T-helper 2 cell treated with Interferon-gamma antibody and Interleukin-4, amounts not matched to agents 5 μg/mL and 100 μg/mL, for 36 hours (primary cell): ENCODE results near the gene VKORC1L1.
A peak's percentile ranks its signal among the peaks of the same experiment; 100 is the strongest.

Experiments used
- DNase-seq: peaks from one replicate; pipeline ENCODE4 v3.0.0; 2021; ENCODE audit warnings: low spot score
- H3K27ac Mint-ChIP-seq: one replicate; pipeline ENCODE4 v1.8.0; 2021; ENCODE audit warnings: mild to moderate bottlenecking, mixed read lengths
- H3K27me3 Mint-ChIP-seq: one replicate; pipeline ENCODE4 v1.8.0; 2021; ENCODE audit warnings: low read depth, mixed read lengths
- H3K36me3 Mint-ChIP-seq: one replicate; pipeline ENCODE4 v1.8.0; 2021; ENCODE audit warnings: low read depth, mixed read lengths
- H3K4me1 Mint-ChIP-seq: one replicate; pipeline ENCODE4 v1.8.0; 2021; ENCODE audit warnings: low read depth, mixed read lengths
- H3K4me3 Mint-ChIP-seq: one replicate; pipeline ENCODE4 v1.8.0; 2022; ENCODE audit warnings: mild to moderate bottlenecking, moderate library complexity, mixed read lengths
- H3K9me3 Mint-ChIP-seq: one replicate; pipeline ENCODE4 v1.8.0; 2021; ENCODE audit warnings: mixed read lengths

The VKORC1L1 gene

DNA sequence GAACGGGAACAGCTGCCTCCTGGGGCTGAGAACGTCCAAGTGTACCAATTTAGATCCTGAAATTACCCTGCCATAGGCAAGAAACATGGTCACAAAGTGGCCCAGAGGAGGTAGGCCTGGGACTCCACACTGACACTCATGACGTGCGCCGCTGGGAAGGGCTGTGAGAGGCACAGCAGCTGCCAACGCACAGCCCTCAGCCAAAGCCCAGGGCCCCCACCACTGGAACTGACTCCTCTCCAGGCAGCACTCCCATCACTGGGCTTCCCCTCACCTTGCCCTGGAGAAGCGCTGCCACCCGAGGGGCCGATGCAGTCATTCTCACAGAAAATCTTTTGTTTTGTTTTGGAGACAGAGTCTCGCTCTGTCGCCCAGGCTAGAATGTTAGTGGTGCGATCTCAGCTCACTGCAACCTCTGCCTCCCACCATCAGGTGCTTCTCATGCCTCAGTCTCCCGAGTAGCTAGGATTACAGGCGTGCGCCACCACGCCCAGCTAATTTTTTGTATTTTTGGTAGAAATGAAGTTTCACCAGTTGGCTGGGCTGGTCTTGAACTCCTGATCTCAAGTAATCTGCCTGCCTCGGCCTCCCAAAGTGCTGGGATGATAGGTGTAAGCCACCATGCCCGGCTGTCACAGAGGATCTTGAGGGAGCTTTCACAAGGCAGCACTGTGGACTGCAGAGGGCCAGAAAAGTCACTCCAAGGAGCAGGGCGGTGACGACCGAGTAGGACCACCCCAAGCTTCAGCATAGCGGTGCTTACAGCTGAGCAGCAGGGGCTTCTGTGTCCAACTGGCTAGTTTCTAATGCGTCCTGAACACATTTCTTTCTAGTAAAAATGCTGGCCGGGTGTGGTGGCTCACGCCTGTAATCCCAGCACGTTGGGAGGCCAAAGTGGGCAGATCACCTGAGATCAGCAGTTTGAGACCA is 95.6 kb downstream of the VKORC1L1 start:
- Mint-ChIP-seq H3K36me3 (peaks cover 55% of the 10 kb centered on the region), H3K27me3 (no peaks in the 10 kb centered on the region), H3K27ac (no peak overlapping the region), H3K4me3 (no peak overlapping the region), H3K4me1 (peaks cover 1% of the 10 kb centered on the region), H3K9me3 (no peaks in the 10 kb centered on the region)
- DNase-seq: no peak

DNA sequence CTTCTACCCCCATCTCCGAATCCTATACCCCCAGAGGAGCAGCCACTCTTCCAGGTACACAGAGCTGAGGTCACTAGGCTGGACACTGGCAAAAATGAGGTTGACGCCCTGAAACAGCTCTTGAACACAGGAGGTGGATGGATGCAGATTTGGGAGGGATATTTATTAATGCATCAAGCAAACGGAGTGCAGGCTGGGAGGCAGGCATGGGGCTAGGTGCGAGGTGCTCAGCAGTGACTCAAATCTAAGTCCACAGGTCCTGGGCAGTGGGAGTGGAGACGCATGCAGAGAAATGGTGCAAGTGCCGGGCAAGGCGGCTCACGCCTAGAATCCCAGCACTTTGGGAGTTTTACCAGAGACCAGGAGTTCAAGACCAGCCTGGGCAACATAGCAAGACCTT is 98.1 kb downstream of the VKORC1L1 start:
- no peak for DNase-seq

GRCh38 chr7:65972976-65973375 is 100.1 kb downstream of the VKORC1L1 start:
- Mint-ChIP-seq H3K9me3 (no peaks in the 10 kb centered on the region), H3K36me3 (peaks cover 44% of the 10 kb centered on the region), H3K4me1 (peaks cover 1% of the 10 kb centered on the region), H3K27ac (no peak overlapping the region), H3K4me3 (no peak overlapping the region), H3K27me3 (no peaks in the 10 kb centered on the region)
- DNase-seq: no peak

More for the DNA sequence above, 98.1 kb downstream of the VKORC1L1 start:
- no peak overlapping the region for H3K27ac Mint-ChIP-seq
- peaks cover 58% of the 10 kb centered on the region for H3K36me3 Mint-ChIP-seq
- H3K27me3 Mint-ChIP-seq: no peaks in the 10 kb centered on the region
- H3K9me3 Mint-ChIP-seq: no peaks in the 10 kb centered on the region
- no peak overlapping the region for H3K4me3 Mint-ChIP-seq
- H3K4me1 Mint-ChIP-seq: peaks cover 1% of the 10 kb centered on the region

- H3K27me3 Mint-ChIP-seq: no peaks in the 10 kb centered on the region
- peaks cover 1% of the 10 kb centered on the region for H3K4me1 Mint-ChIP-seq
- H3K4me3 Mint-ChIP-seq: no peak overlapping the region
- peaks cover 44% of the 10 kb centered on the region for H3K36me3 Mint-ChIP-seq
- H3K9me3 Mint-ChIP-seq: no peaks in the 10 kb centered on the region
- DNase-seq: no peak
- no peak overlapping the region for H3K27ac Mint-ChIP-seq
These were observed 101.4 kb downstream of the VKORC1L1 start for GRCh38 chr7:65974191-65974801.

- Mint-ChIP-seq H3K4me3 (no peak overlapping the region), H3K27ac (no peak overlapping the region), H3K4me1 (peaks cover 1% of the 10 kb centered on the region), H3K9me3 (no peaks in the 10 kb centered on the region), H3K27me3 (no peaks in the 10 kb centered on the region), H3K36me3 (peaks cover 44% of the 10 kb centered on the region)
- no peak for DNase-seq
These were observed 102.0 kb downstream of the VKORC1L1 start for GRCh38 chr7:65974876-65975275.

- Mint-ChIP-seq H3K4me3 (no peak overlapping the region), H3K4me1 (peaks cover 7% of the 10 kb centered on the region), H3K27me3 (no peaks in the 10 kb centered on the region), H3K36me3 (peaks cover 40% of the 10 kb centered on the region), H3K27ac (no peak overlapping the region), H3K9me3 (no peaks in the 10 kb centered on the region)
- no peak for DNase-seq
These were observed 103.1 kb downstream of the VKORC1L1 start for GRCh38 chr7:65975814-65976445.

DNA sequence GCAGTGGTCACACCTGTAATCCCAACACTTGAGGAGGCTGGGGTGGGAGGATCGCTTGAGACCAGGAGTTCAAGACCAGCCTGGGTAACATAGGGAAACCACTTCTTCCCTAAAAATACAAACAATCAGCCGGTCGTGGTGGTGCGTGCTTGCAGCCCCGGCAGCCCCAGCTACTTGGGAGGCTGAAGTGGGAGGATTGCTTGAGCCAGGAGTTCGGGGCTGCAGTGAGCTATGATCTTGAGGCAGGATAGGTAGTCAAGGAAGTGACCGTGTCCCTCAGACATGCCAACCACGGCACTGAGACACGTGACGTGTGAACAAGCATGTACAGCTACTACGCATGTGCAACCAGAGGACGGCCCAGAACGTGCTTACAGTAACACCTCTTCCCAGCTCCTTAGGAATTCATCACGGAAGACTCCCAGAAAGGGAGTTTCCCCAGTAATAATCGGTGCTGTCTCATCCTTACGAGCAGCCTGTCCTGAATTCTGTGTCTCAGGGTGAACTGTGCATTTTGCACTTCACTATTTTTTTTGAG is 103.9 kb downstream of the VKORC1L1 start:
- DNase-seq: no peak
- no peak overlapping the region for H3K4me3 Mint-ChIP-seq
- H3K27me3 Mint-ChIP-seq: no peaks in the 10 kb centered on the region
- no peaks in the 10 kb centered on the region for H3K9me3 Mint-ChIP-seq
- peaks cover 7% of the 10 kb centered on the region for H3K4me1 Mint-ChIP-seq
- peaks cover 39% of the 10 kb centered on the region for H3K36me3 Mint-ChIP-seq
- H3K27ac Mint-ChIP-seq: no peak overlapping the region

DNA sequence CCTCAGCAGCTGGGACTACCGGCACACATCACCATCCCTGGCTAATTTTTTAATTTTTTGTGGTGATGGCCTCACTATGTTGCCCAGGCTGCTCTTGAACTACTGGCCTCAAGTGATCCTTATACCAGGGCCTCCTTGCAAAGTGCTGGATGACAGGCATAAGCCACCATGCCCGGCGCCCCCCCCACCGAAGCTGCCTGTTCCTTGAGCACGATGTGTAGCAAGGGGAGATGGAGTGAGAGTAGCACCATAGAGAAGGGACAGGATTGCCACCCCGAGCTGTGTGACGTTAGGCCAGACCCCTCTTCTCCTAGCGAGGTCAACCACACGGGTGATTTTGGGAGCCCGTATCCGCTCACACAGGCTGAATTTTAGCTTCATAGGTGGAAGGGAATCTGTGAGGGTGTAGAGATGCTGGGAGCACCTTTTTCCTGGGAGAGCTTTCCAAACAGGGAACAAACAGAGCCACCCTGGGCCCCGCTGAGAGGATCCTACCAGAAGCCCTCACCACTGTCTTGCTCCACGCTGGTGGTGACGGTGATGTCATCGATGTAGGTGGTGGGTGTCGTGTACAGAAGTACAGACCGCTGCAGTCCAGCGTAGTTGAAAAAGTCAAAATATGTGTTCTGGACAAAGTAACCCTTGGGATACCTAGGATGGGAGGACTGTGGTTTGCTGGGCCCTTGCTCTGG is 106.2 kb downstream of the VKORC1L1 start:
- Mint-ChIP-seq H3K27ac (peak overlapping the region; percentile 31), H3K27me3 (no peaks in the 10 kb centered on the region), H3K4me3 (peak overlapping the region; percentile 9), H3K36me3 (peaks cover 28% of the 10 kb centered on the region), H3K9me3 (no peaks in the 10 kb centered on the region), H3K4me1 (peaks cover 6% of the 10 kb centered on the region)
- no peak for DNase-seq

- no peak for DNase-seq
- peak overlapping the region; percentile 90 for H3K4me3 Mint-ChIP-seq
- H3K27ac Mint-ChIP-seq: peak overlapping the region; percentile 63
- H3K36me3 Mint-ChIP-seq: peaks cover 23% of the 10 kb centered on the region
- peaks cover 6% of the 10 kb centered on the region for H3K4me1 Mint-ChIP-seq
- H3K9me3 Mint-ChIP-seq: no peaks in the 10 kb centered on the region
- H3K27me3 Mint-ChIP-seq: no peaks in the 10 kb centered on the region
These were observed 107.0 kb downstream of the VKORC1L1 start for GRCh38 chr7:65979583-65980477.

GRCh38 chr7:65980478-65981250 is 107.8 kb downstream of the VKORC1L1 start:
- DNase-seq: peak; percentile 63
- Mint-ChIP-seq H3K27me3 (no peaks in the 10 kb centered on the region), H3K27ac (peak overlapping the region; percentile 96), H3K4me1 (peaks cover 6% of the 10 kb centered on the region), H3K4me3 (peak overlapping the region; percentile 90), H3K9me3 (no peaks in the 10 kb centered on the region), H3K36me3 (peaks cover 23% of the 10 kb centered on the region)

DNA sequence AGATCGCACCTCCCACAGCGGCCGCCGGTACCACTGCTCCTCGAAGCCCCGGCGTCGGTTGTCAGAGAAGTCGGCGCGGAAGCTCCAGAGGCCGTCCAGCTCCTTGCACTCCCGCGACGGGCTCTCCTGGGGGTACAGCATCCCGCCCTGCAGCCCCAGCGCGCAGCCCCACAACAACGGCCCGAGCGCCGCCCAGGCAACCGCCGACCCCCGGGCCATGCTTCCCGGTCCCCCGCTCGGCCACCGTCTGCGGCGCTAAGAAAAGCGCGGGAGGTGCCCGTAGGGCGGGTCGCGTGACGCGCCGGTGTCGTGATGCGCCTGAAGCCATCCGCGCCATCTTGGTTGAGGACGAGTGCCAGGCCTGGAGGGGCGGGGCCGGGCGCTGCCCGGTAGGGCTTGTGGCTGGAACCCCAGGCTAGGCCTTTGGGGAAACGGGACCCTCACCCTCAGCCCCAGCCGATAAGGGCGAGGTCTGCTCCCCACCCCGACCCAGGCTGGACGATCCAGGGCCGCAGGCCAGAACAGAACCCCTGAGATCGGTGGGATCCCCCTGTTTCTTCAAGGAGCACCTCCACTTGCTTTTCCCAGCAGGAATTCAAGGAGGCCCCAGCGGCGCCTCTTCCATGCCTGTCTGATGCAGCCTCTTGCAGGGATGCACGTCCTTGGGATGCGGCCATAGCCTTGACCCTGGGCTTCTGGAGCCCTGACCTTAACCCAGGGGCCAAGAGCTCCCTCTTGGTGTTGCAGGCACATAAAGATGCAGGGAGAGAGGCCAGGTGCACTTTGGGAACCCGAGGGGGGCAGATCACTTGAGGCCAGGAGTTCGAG is 109.3 kb downstream of the VKORC1L1 start, which contains the start of gene GUSB:
TSS of gene GUSB (minus strand) at position 249 of the 828 bp plus-strand sequence. CDS start at position 219, 30 bp downstream.
- H3K36me3 Mint-ChIP-seq: peaks cover 16% of the 10 kb centered on the region
- peak; percentile 87 for DNase-seq
- no peaks in the 10 kb centered on the region for H3K9me3 Mint-ChIP-seq

More for the DNA sequence above, 109.3 kb downstream of the VKORC1L1 start, which contains the start of gene GUSB:
- peaks cover 6% of the 10 kb centered on the region for H3K4me1 Mint-ChIP-seq
- no peaks in the 10 kb centered on the region for H3K27me3 Mint-ChIP-seq
- H3K4me3 Mint-ChIP-seq: peak within 1 kb of the TSS; percentile 90
- H3K27ac Mint-ChIP-seq: peak within 1 kb of the TSS; percentile 96
